GM18508 (cell line): Measurements from ENCODE around the gene FFAR1.

Experiments used
- ATAC-seq: cut with Tn5 transposase; IDR thresholded peaks from one replicate; pipeline ENCODE4 v1.9.1; 2021; ENCODE audit warnings: moderate number of reproducible peaks; ENCODE audit not compliant: insufficient read depth, unreplicated experiment

Gene FFAR1, protein sequence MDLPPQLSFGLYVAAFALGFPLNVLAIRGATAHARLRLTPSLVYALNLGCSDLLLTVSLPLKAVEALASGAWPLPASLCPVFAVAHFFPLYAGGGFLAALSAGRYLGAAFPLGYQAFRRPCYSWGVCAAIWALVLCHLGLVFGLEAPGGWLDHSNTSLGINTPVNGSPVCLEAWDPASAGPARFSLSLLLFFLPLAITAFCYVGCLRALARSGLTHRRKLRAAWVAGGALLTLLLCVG (N-terminal part only)

DNA sequence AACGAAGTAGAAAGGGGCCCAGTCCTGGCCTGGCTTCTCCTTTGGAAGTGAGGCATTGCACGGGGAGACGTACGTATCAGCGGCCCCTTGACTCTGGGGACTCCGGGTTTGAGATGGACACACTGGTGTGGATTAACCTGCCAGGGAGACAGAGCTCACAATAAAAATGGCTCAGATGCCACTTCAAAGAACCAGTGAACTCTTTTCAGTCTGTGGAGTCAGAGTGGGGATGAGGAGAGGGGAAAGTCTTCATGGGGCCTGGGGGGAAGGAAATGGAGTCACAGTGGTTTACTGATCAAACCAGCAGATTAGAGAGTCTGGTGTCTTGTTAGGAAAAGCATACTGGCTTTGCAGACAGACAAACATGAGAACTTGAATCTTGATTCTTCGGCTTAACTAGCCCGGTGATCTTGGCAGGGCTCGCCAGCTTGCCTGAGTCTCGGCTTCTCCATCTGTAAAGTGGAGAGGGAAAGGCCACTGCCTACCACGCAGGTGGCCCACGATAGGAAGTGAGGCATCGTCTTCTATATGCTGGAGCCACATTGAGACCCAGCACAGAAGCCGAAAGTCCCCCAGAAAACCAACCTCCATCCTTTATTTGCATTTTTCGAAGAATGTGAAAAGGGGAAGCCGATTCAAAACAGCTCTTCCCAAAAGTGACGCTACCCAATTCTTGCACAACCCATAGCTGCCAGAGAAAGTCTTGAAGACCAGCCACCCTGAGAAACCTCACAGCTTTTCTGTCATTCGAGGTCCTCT, at the start of gene FFAR1:
FFAR1 (plus strand) TSS at position 732 of the 759 bp plus-strand sequence. CDS start 3,650 bp downstream, outside the sequence.
- ATAC-seq, result no peak

DNA sequence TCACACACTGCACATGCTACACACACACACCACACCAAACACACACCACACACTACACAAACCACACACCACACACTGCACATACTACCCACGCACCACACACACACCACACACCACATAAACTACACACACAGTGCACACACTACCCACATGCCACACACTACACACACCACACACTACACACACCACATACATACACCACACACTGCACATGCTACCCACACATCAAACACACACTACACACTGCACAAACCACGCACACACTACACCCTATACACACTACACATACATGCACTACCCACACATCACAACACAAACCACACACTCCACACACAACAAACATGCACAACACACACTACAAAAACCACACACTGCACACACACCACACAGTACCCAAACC, 49.8 kb upstream of the FFAR1 start:
- ATAC-seq, result no peak

DNA sequence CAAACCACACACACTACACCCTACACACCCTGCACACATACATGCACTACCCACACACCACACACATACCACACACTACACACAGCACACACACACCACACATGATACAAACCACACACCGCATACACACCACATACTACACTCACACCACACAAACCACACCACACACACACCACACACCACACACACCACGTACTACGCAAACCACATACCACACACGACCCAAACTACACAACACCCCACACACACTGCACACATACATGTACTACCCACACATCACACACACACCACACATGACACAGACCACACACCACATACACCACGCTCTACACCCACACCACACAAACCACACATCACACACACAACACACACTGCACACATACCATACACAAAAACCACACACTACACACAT, 49.1 kb upstream of the FFAR1 start:
- ATAC-seq, result no peak

DNA sequence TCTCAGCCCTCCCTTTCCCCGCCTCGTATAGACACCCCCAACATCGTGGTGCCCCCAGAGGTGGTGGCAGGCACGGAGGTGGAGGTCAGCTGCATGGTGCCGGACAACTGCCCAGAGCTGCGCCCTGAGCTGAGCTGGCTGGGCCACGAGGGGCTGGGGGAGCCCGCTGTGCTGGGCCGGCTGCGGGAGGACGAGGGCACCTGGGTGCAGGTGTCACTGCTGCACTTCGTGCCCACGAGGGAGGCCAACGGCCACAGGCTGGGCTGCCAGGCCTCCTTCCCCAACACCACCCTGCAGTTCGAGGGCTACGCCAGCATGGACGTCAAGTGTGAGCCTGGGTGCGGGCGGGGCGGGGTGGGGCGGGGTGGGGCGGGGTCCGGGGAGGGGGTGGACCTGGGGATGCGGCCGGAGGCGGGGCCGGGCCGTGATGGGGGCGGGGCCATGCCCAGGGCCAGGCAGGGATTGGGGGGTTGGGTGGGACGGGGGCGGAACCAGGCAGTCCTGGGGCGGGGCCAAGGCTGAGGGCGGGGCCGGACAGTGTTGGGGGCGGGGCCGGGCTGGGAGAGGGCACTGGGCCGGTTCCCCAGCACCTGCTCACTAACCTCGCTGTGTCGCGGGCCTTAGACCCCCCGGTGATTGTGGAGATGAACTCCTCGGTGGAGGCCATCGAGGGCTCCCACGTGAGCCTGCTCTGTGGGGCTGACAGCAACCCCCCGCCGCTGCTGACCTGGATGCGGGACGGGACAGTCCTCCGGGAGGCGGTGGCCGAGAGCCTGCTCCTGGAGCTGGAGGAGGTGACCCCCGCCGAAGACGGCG, 48.0 kb upstream of the FFAR1 start:
- ATAC-seq, result no peak

DNA sequence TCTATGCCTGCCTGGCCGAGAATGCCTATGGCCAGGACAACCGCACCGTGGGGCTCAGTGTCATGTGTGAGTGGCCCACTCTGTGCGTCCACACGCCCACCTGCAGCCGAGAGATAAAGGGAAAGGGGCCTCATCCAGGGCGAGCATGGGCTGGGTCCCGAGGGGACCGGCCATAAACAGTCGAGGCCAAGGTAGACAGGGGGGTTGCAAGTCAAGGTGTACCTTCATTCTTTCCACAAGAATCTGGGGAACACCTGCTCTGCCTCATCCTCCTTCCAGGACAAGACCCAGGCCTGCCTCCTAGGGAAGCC, 47.4 kb upstream of the FFAR1 start:
- ATAC-seq, result no peak

DNA sequence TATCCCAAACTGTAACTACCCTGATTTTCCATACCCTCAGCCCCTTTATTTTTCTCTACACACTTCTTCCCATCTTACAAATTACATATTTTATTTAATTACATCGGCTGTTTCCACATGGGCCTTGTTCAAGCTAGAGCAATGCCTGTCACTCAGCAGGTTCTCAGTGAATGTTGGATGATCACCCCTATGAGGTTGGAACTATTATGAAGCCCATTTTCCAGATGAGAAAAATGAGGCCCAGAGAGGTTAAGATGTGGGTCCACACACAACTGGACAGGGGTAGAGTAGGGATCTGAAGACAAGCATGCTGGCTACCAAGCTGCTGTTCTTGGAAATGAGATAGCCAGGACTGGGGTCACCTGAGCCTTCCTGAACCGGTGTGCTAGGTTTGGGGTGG, 45.7 kb upstream of the FFAR1 start:
- no peak for ATAC-seq

DNA sequence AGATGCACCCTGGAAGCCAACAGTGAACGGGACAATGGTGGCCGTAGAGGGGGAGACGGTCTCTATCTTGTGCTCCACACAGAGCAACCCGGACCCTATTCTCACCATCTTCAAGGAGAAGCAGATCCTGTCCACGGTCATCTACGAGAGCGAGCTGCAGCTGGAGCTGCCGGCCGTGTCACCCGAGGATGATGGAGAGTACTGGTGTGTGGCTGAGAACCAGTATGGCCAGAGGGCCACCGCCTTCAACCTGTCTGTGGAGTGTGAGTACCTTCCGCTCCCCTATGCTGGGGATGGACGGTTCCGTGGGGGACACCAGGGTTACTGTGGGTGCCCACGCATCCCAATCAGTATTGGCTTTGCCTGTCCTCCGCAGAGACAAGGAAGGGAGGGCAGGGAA, 45.3 kb upstream of the FFAR1 start:
- ATAC-seq, result no peak

DNA sequence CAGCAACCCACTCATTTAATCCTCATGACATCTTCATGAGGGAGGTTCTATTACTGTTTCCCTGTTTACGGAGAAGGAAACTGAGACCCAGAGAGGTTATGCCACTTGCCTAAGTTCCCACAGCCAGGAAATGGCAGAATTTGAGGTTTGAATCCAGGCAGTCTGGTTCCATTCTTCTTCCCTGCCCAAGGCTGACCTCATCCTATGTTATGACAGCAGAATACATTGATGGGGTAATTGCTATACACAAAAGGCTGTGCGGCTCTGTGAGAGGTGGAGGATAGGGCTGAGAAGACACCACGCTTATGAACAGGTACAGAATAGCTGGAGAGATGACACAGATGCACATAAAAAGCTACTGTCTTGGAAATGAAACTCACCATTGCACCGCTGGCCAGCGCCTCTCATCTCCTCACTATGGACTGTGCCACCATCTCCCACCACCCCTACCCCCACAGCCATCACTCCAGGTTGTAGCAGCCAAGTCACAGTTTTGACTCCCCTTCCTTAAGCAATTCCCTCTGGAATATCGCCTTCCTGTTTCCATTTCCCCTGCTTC, 44.3 kb upstream of the FFAR1 start:
- ATAC-seq, result no peak

DNA sequence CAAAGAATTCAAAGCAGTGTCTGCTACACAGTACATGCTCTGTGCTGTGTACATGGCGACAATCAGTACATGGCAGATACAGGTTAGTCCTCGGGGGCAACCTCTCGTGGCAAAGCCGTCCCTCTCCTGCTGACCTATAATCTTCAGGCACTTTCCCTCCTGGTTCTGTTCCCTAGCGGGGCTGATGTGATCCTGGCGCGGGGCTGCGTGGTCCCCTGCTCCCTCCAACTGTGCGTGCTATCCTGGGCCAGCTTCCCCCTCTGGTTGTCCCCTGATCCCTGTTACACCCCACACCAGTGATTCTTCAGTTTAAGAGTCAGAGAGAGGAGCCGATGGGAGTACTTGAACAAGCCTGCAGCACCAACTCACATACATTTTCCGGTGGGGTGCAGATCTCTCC, 43.7 kb upstream of the FFAR1 start:
- no peak for ATAC-seq

DNA sequence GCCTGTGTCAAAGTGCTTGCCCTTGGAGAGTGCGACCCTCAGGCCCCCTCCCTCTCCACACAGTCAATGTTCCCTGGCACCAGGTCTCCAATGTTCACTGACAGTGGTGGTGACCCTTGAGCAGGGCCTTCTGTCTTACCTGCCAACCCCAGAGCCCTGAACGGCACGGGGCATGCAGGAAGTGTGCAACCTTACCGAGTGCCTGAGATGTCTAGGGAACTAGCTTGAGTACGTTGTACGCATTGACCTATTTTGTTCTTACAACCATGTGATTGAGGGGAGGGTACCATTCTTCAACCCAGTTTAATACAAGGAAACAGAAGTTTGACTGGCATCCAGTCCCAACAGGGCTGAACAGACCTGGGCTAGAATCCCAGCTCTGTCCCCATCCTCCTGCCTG, 42.5 kb upstream of the FFAR1 start:
- ATAC-seq, result no peak

DNA sequence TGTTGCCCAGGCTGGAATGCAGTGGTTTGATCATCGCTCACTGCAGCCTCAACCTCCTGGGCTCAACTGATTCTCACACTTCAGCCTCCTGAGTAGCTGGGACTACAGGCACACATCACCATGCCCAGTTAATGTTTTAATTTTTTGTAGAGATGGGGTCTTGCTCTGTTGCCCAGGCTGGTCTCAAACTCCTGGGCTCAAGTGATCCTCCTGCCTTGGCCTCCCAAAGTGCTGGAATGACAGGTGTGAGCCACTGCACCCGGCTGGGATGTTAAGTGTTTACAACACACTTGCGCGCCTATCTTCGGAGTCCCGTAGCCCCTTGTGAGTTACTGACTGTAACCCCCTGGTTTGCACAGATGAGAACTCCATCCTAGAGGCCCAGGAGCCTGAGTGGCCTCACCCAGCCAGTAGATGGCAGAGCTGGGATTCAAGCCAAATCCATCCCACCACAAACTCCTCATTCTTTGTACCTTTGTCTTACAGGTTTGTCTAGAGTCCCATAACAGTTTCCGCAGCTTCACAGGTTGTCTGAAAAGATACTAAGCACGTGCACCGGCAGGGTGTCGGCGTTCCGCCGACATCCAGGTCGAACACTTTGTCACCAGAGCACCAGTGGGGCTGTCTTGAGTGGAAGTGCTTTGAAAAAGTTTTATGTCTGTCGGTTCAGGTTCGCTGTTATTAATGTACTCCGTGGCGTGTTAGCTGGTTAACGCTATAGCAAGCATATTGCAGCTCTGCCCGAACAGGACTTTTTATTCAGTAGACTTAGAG, 41.0 kb upstream of the FFAR1 start:
- ATAC-seq, result no peak

DNA sequence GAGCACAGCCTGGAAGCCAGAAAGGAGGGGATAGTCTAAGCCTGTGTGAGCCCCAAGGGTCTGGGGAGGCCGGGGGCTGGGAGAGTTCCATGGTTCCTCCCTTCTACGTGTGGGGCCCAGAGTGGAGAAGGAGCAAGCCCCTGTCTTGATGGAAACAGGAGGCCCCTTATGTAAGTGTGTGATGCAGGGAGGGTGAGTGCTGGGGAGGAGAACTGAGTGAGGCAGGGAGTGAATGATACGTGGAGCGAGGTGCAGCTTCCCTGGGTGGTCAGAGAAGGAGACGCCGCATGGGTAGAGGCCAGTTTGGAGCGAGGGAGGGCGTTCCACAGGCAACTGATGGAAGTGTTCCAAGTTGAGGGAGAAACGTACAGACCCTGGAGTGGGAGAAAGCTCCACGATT, 39.8 kb upstream of the FFAR1 start:
- ATAC-seq, result no peak

DNA sequence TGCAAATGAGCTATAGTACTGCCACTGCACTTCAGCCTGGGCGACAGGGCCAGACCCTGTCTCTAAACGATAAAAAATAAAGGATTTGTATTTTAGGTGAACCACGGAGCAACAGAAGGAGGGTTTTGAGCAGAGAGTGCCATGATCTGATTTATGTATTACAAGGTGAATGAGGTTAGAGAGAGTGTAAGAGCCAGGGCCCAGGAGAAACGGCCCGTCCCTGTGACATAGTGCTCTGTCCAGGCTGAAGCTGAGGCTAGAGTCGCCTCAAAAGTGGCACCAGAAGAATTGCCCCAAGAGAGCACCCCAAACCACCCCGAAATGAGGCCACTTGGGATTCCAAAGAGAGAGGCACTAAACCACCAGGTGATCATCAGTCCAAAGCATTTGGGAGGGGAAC, 38.8 kb upstream of the FFAR1 start:
- ATAC-seq, result no peak

DNA sequence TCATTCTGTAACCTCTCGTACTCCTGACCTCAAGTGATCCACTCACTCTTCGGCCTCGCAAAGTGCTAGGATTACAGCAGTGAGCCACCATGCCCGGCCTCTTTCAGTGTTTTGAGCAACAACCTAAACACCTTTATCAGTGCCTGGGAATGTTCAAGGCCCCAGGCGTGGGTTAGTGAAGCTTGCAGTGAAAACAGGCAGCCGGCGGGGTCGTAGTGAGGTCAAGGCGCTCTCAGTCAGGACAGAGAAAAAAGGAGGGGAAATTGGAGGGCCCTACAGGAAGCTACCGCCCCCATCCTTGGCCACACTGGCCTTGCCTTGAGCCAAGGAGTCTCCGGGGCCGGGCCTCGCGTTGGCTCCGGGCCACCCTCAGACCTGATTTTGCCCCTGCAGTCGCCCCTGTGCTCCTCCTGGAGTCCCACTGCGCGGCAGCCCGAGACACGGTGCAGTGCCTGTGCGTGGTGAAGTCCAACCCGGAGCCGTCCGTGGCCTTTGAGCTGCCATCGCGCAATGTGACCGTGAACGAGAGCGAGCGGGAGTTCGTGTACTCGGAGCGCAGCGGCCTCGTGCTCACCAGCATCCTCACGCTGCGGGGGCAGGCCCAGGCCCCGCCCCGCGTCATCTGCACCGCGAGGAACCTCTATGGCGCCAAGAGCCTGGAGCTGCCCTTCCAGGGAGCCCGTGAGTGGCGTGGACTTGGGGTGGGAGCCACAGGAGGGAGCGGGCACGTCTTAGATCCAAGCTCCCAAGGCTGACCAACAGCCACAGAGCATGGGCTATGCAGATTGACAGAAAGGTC, 38.0 kb upstream of the FFAR1 start:
- no peak for ATAC-seq

DNA sequence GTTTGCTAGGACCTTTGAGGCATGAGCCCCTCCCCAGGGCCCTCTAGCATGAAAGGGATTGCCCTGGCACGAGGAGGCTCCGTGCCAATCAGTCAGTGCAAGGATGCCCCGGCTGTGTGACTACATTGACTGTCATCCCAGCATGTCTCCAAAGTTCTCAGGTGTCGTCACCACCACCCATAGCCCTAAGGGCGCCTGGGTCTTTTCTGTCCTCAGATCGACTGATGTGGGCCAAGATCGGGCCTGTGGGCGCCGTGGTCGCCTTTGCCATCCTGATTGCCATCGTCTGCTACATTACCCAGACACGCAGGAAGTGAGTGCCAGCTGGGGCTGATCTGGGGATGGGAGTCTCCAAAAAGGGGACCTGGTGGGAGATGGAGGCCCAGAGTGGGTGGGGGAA, 37.4 kb upstream of the FFAR1 start:
- no peak for ATAC-seq

DNA sequence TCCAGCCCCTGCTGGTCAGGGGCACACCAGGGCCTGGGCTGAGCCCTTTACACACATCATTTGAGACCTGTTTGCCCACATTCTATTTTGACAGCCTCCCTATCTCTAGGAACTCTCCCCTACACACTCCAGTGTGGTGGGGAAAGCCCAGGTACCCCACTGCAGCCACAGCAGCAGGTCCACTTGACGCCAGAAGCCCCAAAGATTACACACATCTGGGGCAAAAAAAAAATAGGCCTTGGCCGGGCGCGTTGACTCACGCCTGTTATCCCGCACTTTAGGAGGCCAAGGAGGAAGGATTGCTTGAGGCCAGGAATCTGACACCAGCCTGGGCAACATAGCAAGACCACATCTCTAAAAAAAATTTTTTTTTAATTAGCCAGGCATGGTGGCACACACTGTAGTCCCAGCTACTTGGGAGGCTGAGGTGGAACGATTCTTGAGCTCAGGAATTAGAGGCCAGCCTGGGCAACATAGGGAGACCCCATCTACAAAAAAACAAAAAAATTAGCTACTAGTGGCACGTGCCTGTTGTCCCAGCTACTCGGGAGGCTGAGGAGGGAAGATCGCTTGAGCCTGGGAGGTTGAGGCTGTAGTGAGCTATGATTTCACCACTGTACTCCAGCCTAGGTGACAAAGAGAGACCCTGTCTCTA, 36.8 kb upstream of the FFAR1 start:
- no peak for ATAC-seq

DNA sequence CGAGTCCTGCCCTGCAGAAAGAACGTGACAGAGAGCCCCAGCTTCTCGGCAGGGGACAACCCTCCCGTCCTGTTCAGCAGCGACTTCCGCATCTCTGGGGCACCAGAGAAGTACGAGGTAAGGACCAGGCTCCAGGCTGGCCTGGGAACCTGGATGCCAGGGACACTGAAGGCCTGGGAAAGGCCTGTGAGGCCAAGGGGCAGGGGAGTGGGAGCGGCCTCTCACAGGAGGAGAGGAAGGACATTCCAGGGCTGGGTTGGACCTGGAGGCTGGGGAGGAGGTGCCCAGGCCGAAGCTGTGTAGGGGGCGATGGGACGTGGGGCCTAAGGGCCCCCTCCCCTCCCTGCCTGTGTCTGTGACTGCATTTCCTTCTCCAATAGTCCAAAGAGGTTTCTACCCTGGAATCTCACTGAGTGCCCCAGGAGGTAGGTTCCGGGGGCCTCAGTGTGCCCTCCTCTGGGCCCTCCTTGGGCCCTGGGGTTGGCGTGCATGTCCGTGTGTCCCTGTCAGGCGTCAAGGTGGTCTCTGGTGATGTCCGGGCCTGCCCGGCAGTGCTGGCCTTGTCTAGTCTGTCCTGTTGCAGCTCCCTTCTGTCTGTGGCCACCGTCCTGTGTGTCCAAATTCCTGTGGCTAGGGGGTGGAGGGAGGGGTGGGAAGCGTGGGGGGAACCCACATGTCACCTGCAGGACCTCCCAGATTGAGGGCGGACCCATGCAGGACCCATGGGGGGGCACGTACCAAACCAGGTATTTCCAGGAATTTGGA, 35.6 kb upstream of the FFAR1 start:
- no peak for ATAC-seq

DNA sequence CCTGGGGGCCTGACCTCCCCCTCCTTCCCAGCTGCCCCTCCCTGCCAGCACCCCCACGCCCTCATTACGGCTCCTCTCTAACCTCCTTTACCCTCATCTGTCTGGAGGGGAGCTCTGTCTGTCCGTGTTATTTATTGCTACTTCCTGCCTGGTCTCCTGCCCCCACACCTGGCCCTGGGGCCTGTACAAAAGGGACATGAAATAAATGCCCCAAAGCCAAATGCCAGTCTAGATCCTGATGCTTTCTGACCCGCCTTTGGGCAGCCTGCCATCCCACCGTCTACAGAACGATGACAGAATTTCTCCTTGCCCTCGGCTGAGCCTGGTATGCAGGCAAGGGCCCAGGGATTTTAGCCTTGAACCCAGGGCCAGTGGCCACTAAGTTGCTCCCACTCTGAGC, 34.1 kb upstream of the FFAR1 start:
- no peak for ATAC-seq
